Liver (tissue), 9 donors: ENCODE results near the gene SIRPB1. TPM values are rescaled to one million over a fixed set of nuclear protein-coding genes. Genes with fewer than 3 reads are reported as not detected.

ENCODE experiments used
- DNase-seq: peaks from one replicate; pipeline ENCODE4 v3.0.0-alpha.2; 2017; ENCODE audit warnings: low spot score
- H3K27ac ChIP-seq, 2 donors: one replicate each; pipeline ENCODE4 v1.7.0; 2013; ENCODE audit warnings: inconsistent platforms in 2 of 2, low read length in 2 of 2, control low read depth in 1 of 2, low read depth in 1 of 2, mild to moderate bottlenecking in 1 of 2
- H3K27me3 ChIP-seq, 4 donors: one replicate each; pipeline versions ENCODE4 v1.6.1 to v1.7.0; 2013; ENCODE audit warnings: low read length in 3 of 4, inconsistent platforms in 1 of 4, mild to moderate bottlenecking in 1 of 4, moderate library complexity in 1 of 4; ENCODE audit not compliant: control insufficient read depth in 4 of 4, insufficient read depth in 4 of 4
- H3K36me3 ChIP-seq, 4 donors: one replicate each; pipeline versions ENCODE4 v1.6.1 to v1.7.0; 2013; ENCODE audit warnings: low read length in 3 of 4, mild to moderate bottlenecking in 3 of 4, low read depth in 1 of 4, moderate library complexity in 1 of 4; ENCODE audit not compliant: control insufficient read depth in 4 of 4, insufficient read depth in 3 of 4
- H3K4me1 ChIP-seq, 4 donors: one replicate each; pipeline versions ENCODE4 v1.6.1 to v1.7.0; 2013; ENCODE audit warnings: low read length in 3 of 4, mild to moderate bottlenecking in 3 of 4, moderate library complexity in 1 of 4; ENCODE audit not compliant: control insufficient read depth in 4 of 4, insufficient read depth in 4 of 4
- H3K4me3 ChIP-seq, 3 donors: one replicate each; pipeline versions ENCODE4 v1.6.1 to v1.7.0; 2013; ENCODE audit warnings: low read length in 3 of 3, control low read depth in 1 of 3, low read depth in 1 of 3, mild to moderate bottlenecking in 1 of 3
- H3K9ac ChIP-seq, 2 donors: one replicate each; pipeline ENCODE4 v1.7.0; 2013; ENCODE audit warnings: low read length in 2 of 2, mild to moderate bottlenecking in 2 of 2, moderate library complexity in 2 of 2, control low read depth in 1 of 2, low read depth in 1 of 2
- H3K9me3 ChIP-seq, 4 donors: one replicate each; pipeline versions ENCODE4 v1.6.1 to v1.7.0; 2013; ENCODE audit warnings: low read length in 3 of 4; ENCODE audit not compliant: control insufficient read depth in 4 of 4
- ATF3 ChIP-seq: IDR thresholded peaks from 2 replicates; pipeline ENCODE4 v1.6.1; 2016; ENCODE audit warnings: antibody characterized with exemption
- CTCF ChIP-seq: fragments of 150-350 bp; IDR thresholded peaks from 2 replicates; pipeline ENCODE4 v1.5.1; 2017; ENCODE audit warnings: improper control_type of control experiment, low read depth, low read length; ENCODE audit not compliant: missing input control
- FOXA1 ChIP-seq: IDR thresholded peaks from 2 replicates; pipeline ENCODE4 v1.6.1; 2016; ENCODE audit warnings: antibody characterized with exemption
- FOXA2 ChIP-seq: IDR thresholded peaks from 2 replicates; pipeline ENCODE4 v1.6.1; 2016; ENCODE audit warnings: antibody characterized with exemption
- GABPA ChIP-seq, 2 donors: IDR thresholded peaks in 1 of 2; conservative IDR thresholded peaks in 1 of 2; 2 replicates each; pipeline ENCODE4 v1.6.1; 2016; ENCODE audit warnings: antibody characterized with exemption in 2 of 2, mild to moderate bottlenecking in 1 of 2, moderate library complexity in 1 of 2
- HNF4A ChIP-seq, 2 donors: conservative IDR thresholded peaks; 2 replicates each; pipeline ENCODE4 v1.6.1; 2016; ENCODE audit warnings: antibody characterized with exemption in 2 of 2, mild to moderate bottlenecking in 2 of 2
- HNF4G ChIP-seq: IDR thresholded peaks from 2 replicates; pipeline ENCODE4 v1.6.1; 2016; ENCODE audit warnings: antibody characterized with exemption
- JUND ChIP-seq, 2 donors: IDR thresholded peaks; 2 replicates each; pipeline ENCODE4 v1.6.1; 2016; ENCODE audit warnings: antibody characterized with exemption in 2 of 2
- MAX ChIP-seq: IDR thresholded peaks from 2 replicates; pipeline ENCODE4 v1.6.1; 2016; ENCODE audit warnings: antibody characterized with exemption
- NR2F2 ChIP-seq: IDR thresholded peaks from 2 replicates; pipeline ENCODE4 v1.6.1; 2016; ENCODE audit warnings: antibody characterized with exemption
- RAD21 ChIP-seq, 2 donors: IDR thresholded peaks; 2 replicates each; pipeline ENCODE4 v1.6.1; 2016; ENCODE audit warnings: antibody characterized with exemption in 2 of 2, mild to moderate bottlenecking in 2 of 2
- REST ChIP-seq: IDR thresholded peaks from 2 replicates; pipeline ENCODE4 v1.6.1; 2016; ENCODE audit warnings: antibody characterized with exemption, mild to moderate bottlenecking
- RXRA ChIP-seq, 2 donors: IDR thresholded peaks; 2 replicates each; pipeline ENCODE4 v1.6.1; 2017 to 2018; ENCODE audit warnings: antibody characterized with exemption in 2 of 2, mild to moderate bottlenecking in 1 of 2
- SP1 ChIP-seq: IDR thresholded peaks from 2 replicates; pipeline ENCODE4 v1.6.1; 2018; ENCODE audit warnings: antibody characterized with exemption, mild to moderate bottlenecking
- TAF1 ChIP-seq: conservative IDR thresholded peaks from 2 replicates; pipeline ENCODE4 v1.6.1; 2016; ENCODE audit warnings: antibody characterized with exemption, mild to moderate bottlenecking
- YY1 ChIP-seq: IDR thresholded peaks from 2 replicates; pipeline ENCODE4 v1.6.1; 2016; ENCODE audit warnings: antibody characterized with exemption, mild to moderate bottlenecking
- ZBTB33 ChIP-seq: IDR thresholded peaks from 2 replicates; pipeline ENCODE4 v1.6.1; 2016; ENCODE audit warnings: antibody characterized with exemption
- WGBS: extraction: QIAGEN DNeasy Blood & Tissue Kit; methylation state at CpG from one replicate; pipeline ENCODE4 v1.1.7; 2013; 5-methylcytosine and 5-hydroxymethylcytosine counted together
- polyA plus RNA-seq, 2 donors: library from polyadenylated mRNA; stranded (reverse) in 1 of 2; unstranded in 1 of 2; fragments of 200-250 nt in 1 of 2; fragments of >200 nt in 1 of 2; fragmentation: Nextera tagmentation in 1 of 2; extraction: Ambion mirVana in 1 of 2; gene quantifications; one replicate each; pipeline versions ENCODE4 v1.2.1 to v1.2.3, GENCODE V29; 2013 to 2015
- total RNA-seq, 2 donors: library from RNA; depleted of rRNA; stranded (reverse); fragments of >200 nt; gene quantifications; one replicate each; pipeline ENCODE4 v1.2.3, GENCODE V29; 2014
- donor health status: healthy.
- donor health status: healthy.
- donor health status: healthy.
- donor health status: healthy.
- donor health status: healthy.

The SIRPB1 gene
- total and polyA plus RNA-seq, 4 donors: 0.47 to 4.4 (median 1.4) TPM

GRCh38 chr20:1637755-1638154, 17.9 kb upstream of the SIRPB1 start:
- Histone ChIP-seq H3K36me3 (no peaks in the 10 kb centered on the region), H3K27ac (no peak overlapping the region), H3K4me3 (no peak overlapping the region), H3K9ac (no peak overlapping the region), H3K27me3 (peaks cover 0 to 3% (median 0%) of the 10 kb centered on the region in 4 donors), H3K9me3 (no peaks in the 10 kb centered on the region), H3K4me1 (no peaks in the 10 kb centered on the region)
- no peak for TF ChIP-seq YY1
- no peak for TF ChIP-seq ZBTB33
- no peak for TF ChIP-seq RXRA (IDR thresholded peaks at IDR 0.05)
- no peak for TF ChIP-seq SP1
- TF ChIP-seq FOXA2: no peak
- no peak for TF ChIP-seq NR2F2
- TF ChIP-seq FOXA1: no peak
- TF ChIP-seq HNF4A (conservative IDR thresholded peaks at IDR 0.05): no peak
- no peak for TF ChIP-seq RAD21 (IDR thresholded peaks at IDR 0.05)
- no peak for TF ChIP-seq MAX
- TF ChIP-seq GABPA (IDR thresholded peaks at IDR 0.05 in 1 of 2, conservative IDR thresholded peaks at IDR 0.05 in 1 of 2): no peak
- no peak for TF ChIP-seq REST
- no peak for TF ChIP-seq HNF4G
- TF ChIP-seq ATF3: no peak
- TF ChIP-seq CTCF: no peak
- no peak for TF ChIP-seq TAF1
- no peak for TF ChIP-seq JUND (IDR thresholded peaks at IDR 0.05)
- 73% methylated on average over 2 of the region's 2 CpGs for WGBS
- no peak for DNase-seq

- no peak overlapping the region for H3K27ac ChIP-seq
- no peak overlapping the region for H3K4me3 ChIP-seq
- no peak overlapping the region for H3K9ac ChIP-seq
- no peak for DNase-seq
- no peaks in the 10 kb centered on the region for H3K9me3 ChIP-seq
- no peaks in the 10 kb centered on the region for H3K4me1 ChIP-seq
- no peaks in the 10 kb centered on the region for H3K36me3 ChIP-seq
- TF ChIP-seq RXRA (IDR thresholded peaks at IDR 0.05): no peak
- TF ChIP-seq REST: no peak
- no peak for TF ChIP-seq YY1
- no peak for TF ChIP-seq NR2F2
- no peak for TF ChIP-seq SP1
- TF ChIP-seq ATF3: no peak
- no peak for TF ChIP-seq TAF1
- TF ChIP-seq JUND (IDR thresholded peaks at IDR 0.05): no peak
- no peak for TF ChIP-seq FOXA1
- no peak for TF ChIP-seq HNF4G
- WGBS: 51% methylated on average over 2 of the region's 2 CpGs
- H3K27me3 ChIP-seq: peaks cover 0 to 3% (median 0%) of the 10 kb centered on the region in 4 donors
Observed at GRCh38 chr20:1637226-1637625, 17.4 kb upstream of the SIRPB1 start.
